GM12872 (cell line): ENCODE data around the gene RTN4IP1.

ENCODE experiments used
- TF ChIP-seq, protein P1 (sequence below): IDR thresholded peaks from 3 replicates; pipeline ENCODE4 v1.5.1; 2011; ENCODE audit warnings: low read depth, mild to moderate bottlenecking, low read length, moderate library complexity; ENCODE audit not compliant: insufficient read depth

The RTN4IP1 gene

DNA sequence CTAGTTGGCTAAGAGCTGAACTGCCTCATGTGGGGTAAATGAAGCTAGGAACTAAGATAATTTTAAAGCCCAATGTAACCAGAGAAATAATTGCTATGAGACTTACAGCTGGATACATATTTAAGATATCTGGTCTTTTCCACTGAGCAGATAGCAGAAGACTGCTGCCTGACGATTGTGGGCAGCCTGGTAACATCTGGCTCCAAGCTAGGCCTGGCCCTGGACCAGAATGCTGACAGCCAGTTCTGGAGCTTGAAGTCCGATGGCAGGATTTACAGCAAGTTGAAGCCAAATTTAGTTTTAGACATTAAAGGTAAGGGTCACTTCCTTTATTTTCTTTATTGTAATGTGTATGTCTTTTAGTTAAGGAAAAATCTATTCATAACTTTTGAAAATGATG is 65.7 kb downstream of the RTN4IP1 start:
- TF ChIP-seq, protein P1, sequence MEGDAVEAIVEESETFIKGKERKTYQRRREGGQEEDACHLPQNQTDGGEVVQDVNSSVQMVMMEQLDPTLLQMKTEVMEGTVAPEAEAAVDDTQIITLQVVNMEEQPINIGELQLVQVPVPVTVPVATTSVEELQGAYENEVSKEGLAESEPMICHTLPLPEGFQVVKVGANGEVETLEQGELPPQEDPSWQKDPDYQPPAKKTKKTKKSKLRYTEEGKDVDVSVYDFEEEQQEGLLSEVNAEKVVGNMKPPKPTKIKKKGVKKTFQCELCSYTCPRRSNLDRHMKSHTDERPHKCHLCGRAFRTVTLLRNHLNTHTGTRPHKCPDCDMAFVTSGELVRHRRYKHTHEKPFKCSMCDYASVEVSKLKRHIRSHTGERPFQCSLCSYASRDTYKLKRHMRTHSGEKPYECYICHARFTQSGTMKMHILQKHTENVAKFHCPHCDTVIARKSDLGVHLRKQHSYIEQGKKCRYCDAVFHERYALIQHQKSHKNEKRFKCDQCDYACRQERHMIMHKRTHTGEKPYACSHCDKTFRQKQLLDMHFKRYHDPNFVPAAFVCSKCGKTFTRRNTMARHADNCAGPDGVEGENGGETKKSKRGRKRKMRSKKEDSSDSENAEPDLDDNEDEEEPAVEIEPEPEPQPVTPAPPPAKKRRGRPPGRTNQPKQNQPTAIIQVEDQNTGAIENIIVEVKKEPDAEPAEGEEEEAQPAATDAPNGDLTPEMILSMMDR, result no peak

GRCh38 chr6:106561686-106562405 is 67.5 kb downstream of the RTN4IP1 start:
- TF ChIP-seq, protein P1, result no peak

DNA sequence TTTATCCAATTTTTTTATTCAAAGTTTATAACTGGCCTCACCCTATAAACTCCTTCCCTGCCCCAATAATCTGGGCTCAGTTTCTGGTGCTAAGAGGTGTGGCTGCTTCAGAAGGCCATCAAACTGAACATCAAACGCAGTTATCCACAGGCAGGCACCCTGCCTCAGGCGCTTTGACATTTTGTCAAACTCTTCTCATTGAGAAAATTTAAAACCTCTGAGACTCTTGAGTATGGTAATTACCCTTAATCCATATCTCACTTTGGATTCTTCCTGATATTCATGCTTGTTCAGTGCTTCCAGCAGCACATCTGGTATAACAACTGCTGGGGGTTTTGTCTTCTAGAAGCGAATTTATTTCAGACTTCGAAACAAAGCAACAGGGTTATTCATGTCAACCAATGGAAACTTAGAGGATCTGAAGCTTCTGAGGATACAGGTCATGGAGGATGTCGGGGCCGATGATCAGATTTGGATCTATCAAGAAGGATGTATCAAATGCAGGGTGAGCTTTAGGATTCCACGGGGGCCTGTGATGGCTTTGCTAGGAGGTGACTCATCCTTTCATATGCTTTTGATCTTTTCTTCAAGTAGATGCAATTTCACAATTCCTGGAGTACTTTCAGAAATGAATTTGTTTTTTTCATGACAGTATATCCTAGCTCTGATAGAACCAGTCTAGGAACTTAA is 68.2 kb downstream of the RTN4IP1 start:
- TF ChIP-seq, protein P1, result no peak

DNA sequence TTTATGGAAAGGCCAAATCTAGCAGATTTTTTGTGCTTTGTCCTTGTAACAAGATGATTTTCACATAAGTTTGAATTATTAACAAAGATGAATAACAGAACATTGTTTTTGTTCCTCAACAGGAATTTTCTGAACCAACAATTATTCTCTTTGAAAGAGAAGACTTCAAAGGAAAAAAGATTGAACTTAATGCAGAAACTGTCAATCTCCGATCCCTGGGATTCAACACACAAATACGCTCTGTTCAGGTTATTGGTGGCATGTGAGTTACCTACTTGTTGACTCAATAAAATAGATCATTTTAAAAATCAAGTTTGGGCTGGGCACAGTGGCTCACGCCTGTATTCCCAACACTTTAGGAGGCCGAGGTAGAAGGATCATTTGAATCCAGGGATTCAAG is 70.9 kb downstream of the RTN4IP1 start:
- TF ChIP-seq, protein P1, result no peak

DNA sequence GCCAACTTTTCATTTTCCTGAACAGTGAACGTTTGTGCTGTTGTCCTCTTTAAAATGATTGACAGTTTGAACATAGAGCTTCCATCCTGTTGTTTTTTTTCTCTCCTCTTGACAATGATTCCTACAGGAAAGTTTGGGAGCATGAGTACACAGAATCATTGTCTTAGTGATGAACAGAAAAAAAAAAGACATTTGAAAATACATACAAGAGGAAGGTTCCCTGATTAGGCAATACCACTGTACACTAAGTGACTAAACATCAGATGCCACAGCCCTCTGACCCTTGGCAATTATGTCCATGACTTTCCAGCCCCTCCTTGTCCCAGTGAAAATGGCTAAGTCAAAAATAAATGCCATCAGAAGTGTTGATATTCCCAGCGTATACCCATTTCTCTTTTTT is 71.5 kb downstream of the RTN4IP1 start:
- TF ChIP-seq, protein P1, result no peak

GRCh38 chr6:106556368-106556960 is 72.8 kb downstream of the RTN4IP1 start:
- TF ChIP-seq, protein P1, result peak; percentile 34; the same call in 1 of the 3 replicates

- TF ChIP-seq, protein P1, result no peak
These were observed 73.5 kb downstream of the RTN4IP1 start for GRCh38 chr6:106555767-106556166.
